HG03175 (cell line): ENCODE results near the gene PDLIM4.

Source experiments
- ATAC-seq: cut with Tn5 transposase; IDR thresholded peaks from one replicate; pipeline ENCODE4 v1.9.1; 2021; ENCODE audit warnings: mild to moderate bottlenecking, moderate library complexity; ENCODE audit not compliant: unreplicated experiment

PDLIM4 gene

GRCh38 chr5:132301344-132302271 lies 44.1 kb downstream of the PDLIM4 start:
- ATAC-seq, result no peak

GRCh38 chr5:132302413-132302812 lies 44.9 kb downstream of the PDLIM4 start:
- ATAC-seq, result no peak

- no peak for ATAC-seq
These were observed 46.1 kb downstream of the PDLIM4 start for GRCh38 chr5:132303589-132303988.

GRCh38 chr5:132305420-132305819 lies 47.9 kb downstream of the PDLIM4 start:
- no peak for ATAC-seq

- ATAC-seq, result no peak
These were observed 51.2 kb downstream of the PDLIM4 start for GRCh38 chr5:132308701-132309100.

GRCh38 chr5:132309679-132310078 lies 52.2 kb downstream of the PDLIM4 start:
- no peak for ATAC-seq

GRCh38 chr5:132310141-132310834 lies 52.8 kb downstream of the PDLIM4 start:
- no peak for ATAC-seq

- no peak for ATAC-seq
These were observed 55.9 kb downstream of the PDLIM4 start for GRCh38 chr5:132313366-132313765.

GRCh38 chr5:132313961-132314432 lies 56.5 kb downstream of the PDLIM4 start:
- no peak for ATAC-seq

GRCh38 chr5:132315529-132316067 lies 58.1 kb downstream of the PDLIM4 start:
- ATAC-seq, result no peak

GRCh38 chr5:132319975-132320374 lies 62.5 kb downstream of the PDLIM4 start:
- no peak for ATAC-seq

GRCh38 chr5:132321109-132321721 lies 63.7 kb downstream of the PDLIM4 start:
- ATAC-seq, result no peak

GRCh38 chr5:132322266-132322665 lies 64.8 kb downstream of the PDLIM4 start:
- no peak for ATAC-seq
